ENCODE results near the gene TOMM7.

DNA sequence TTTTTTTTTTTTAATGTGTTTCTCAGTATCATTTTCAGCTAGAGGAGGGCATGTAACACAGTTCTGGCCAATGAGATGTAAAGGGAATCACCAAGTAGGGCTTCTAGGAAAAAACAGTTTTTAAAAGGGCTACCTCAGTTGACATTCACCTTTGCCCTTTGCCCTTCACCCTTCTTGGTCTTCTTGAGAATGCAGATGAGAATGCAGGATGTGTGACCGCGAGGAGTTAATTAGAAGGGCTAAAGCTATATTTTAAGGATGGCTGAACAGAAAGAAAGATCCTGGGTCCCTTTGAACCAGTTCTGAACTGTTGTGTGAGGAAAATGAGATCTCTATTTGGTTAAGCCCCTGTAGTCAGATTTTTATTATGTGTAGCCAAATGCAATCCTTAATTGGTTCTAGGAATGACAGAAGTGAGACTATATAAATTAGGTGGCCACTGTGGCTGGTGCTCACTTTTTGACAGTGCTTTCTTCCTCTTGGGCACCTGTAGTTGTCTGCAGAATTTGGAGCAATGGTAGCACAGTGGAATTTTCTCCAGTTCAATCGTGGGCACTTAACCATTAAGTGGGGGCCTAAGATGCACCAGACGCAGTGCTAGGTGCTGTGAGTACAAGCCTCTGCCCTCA, 21.1 kb upstream of the TOMM7 start:
- TF ChIP-seq, protein P1, sequence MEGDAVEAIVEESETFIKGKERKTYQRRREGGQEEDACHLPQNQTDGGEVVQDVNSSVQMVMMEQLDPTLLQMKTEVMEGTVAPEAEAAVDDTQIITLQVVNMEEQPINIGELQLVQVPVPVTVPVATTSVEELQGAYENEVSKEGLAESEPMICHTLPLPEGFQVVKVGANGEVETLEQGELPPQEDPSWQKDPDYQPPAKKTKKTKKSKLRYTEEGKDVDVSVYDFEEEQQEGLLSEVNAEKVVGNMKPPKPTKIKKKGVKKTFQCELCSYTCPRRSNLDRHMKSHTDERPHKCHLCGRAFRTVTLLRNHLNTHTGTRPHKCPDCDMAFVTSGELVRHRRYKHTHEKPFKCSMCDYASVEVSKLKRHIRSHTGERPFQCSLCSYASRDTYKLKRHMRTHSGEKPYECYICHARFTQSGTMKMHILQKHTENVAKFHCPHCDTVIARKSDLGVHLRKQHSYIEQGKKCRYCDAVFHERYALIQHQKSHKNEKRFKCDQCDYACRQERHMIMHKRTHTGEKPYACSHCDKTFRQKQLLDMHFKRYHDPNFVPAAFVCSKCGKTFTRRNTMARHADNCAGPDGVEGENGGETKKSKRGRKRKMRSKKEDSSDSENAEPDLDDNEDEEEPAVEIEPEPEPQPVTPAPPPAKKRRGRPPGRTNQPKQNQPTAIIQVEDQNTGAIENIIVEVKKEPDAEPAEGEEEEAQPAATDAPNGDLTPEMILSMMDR (conservative IDR thresholded peaks at IDR 0.05 in 1 of 2, IDR thresholded peaks at IDR 0.05 in 1 of 2; ENCODE audit: extremely low read depth in 1 of 2, insufficient read depth in 1 of 2, low read depth in 1 of 2, low read length in 2 of 2) = no peak
- no peak for TF ChIP-seq EZH2 (IDR thresholded peaks at IDR 0.05; ENCODE audit: borderline replicate concordance, low read length)
